ENCODE results near the gene SLC35E4. TPM values are rescaled to one million over a fixed set of nuclear protein-coding genes. Genes with fewer than 3 reads are reported as not detected.
A peak's percentile ranks its signal among the peaks of the same experiment; 100 is the strongest.

SLC35E4 gene
- total RNA-seq, 1 experiment from 2014 or later, result 5.3 TPM

DNA sequence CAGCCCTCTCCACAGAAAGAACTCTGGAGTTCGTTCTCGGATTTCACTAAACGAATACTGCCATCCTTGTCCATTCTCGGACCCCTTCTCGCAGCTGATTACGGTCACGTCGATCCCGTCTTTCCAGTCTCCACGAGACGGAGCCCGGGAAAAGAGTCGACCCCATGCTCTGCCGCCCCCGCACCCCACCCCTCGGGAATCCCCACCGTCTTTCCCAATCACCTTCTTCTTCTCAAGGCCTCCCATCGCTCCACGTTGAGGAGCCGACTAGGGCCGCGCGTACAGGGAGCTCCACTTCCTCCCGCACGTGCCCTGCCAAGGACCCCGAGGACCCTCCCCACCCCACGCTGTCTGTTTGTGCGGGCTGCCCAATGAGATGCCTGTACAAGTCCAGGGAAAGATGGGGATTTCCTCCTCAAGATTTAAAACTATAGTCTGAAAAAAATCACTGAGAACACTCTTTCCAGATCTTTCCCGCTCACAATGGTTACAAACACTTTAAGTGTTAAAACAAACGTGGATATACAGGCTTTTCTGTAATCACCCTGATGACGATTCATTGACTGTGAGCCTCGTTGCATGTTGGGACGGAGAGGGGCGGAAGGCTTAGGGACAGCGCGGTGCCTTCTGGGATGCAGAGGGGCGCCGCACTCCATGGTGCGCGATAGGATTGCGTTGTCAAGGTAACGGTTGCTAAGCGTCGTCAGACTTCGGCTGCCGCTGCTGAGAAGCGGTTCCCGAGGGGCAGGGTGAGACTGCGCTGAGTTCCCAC is 43.8 kb upstream of the SLC35E4 start, which contains the start of gene PES1 (continued):
- TF ChIP-seq, protein P1, sequence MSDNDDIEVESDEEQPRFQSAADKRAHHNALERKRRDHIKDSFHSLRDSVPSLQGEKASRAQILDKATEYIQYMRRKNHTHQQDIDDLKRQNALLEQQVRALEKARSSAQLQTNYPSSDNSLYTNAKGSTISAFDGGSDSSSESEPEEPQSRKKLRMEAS (CRISPR knock-in tag; IDR thresholded peaks at IDR 0.05), result peak; percentile 94
- TF ChIP-seq NR1H2 (CRISPR knock-in tag; IDR thresholded peaks at IDR 0.05), result no peak
- no peak for TF ChIP-seq CREB1 (CRISPR knock-in tag; IDR thresholded peaks at IDR 0.05)
- no peak for TF ChIP-seq ZNF416 (CRISPR knock-in tag; IDR thresholded peaks at IDR 0.05)
- TF ChIP-seq, protein P2, sequence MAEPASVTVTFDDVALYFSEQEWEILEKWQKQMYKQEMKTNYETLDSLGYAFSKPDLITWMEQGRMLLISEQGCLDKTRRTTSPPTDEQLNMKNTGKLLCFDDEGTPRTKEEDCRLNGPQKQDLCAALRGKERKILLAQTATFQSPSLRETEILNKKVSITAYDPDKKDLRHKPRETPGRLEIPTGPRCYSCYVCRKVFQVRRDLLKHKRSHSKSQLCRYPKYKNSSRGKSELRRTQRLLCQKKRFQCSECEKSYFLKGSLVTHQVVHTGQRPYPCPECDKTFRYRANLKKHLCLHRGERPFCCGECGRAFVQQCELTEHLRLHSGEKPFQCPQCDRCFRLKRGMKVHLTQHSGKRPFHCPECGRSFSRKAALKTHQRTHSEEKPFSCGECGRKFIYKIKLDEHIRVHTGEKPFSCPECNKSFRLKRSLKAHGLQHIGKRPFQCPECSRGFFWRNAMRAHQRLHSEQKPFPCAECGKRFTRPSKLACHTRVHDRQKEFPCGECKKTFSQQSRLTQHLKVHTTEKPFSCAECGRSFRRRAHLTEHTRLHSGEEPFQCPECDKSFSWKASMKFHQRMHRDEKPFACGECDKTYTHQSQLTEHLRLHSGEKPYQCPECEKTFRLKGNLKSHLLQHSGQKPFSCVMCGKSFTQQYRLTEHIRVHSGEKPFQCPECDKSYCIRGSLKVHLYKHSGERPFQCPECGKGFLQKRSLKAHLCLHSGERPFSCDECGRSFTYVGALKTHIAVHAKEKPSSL (CRISPR knock-in tag; conservative IDR thresholded peaks at IDR 0.05), result no peak
- TF ChIP-seq IRF2 (CRISPR knock-in tag; IDR thresholded peaks at IDR 0.05; ENCODE audit: borderline replicate concordance, low read depth), result no peak
- TF ChIP-seq SP1 (CRISPR knock-in tag; conservative IDR thresholded peaks at IDR 0.05), result peak; percentile 64; the same call in 1 of the 2 replicates
- no peak for TF ChIP-seq JAZF1 (CRISPR knock-in tag; IDR thresholded peaks at IDR 0.05)
- TF ChIP-seq, protein P3, sequence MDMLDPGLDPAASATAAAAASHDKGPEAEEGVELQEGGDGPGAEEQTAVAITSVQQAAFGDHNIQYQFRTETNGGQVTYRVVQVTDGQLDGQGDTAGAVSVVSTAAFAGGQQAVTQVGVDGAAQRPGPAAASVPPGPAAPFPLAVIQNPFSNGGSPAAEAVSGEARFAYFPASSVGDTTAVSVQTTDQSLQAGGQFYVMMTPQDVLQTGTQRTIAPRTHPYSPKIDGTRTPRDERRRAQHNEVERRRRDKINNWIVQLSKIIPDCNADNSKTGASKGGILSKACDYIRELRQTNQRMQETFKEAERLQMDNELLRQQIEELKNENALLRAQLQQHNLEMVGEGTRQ (CRISPR knock-in tag; IDR thresholded peaks at IDR 0.05), result peak; percentile 83
- TF ChIP-seq, protein P4, sequence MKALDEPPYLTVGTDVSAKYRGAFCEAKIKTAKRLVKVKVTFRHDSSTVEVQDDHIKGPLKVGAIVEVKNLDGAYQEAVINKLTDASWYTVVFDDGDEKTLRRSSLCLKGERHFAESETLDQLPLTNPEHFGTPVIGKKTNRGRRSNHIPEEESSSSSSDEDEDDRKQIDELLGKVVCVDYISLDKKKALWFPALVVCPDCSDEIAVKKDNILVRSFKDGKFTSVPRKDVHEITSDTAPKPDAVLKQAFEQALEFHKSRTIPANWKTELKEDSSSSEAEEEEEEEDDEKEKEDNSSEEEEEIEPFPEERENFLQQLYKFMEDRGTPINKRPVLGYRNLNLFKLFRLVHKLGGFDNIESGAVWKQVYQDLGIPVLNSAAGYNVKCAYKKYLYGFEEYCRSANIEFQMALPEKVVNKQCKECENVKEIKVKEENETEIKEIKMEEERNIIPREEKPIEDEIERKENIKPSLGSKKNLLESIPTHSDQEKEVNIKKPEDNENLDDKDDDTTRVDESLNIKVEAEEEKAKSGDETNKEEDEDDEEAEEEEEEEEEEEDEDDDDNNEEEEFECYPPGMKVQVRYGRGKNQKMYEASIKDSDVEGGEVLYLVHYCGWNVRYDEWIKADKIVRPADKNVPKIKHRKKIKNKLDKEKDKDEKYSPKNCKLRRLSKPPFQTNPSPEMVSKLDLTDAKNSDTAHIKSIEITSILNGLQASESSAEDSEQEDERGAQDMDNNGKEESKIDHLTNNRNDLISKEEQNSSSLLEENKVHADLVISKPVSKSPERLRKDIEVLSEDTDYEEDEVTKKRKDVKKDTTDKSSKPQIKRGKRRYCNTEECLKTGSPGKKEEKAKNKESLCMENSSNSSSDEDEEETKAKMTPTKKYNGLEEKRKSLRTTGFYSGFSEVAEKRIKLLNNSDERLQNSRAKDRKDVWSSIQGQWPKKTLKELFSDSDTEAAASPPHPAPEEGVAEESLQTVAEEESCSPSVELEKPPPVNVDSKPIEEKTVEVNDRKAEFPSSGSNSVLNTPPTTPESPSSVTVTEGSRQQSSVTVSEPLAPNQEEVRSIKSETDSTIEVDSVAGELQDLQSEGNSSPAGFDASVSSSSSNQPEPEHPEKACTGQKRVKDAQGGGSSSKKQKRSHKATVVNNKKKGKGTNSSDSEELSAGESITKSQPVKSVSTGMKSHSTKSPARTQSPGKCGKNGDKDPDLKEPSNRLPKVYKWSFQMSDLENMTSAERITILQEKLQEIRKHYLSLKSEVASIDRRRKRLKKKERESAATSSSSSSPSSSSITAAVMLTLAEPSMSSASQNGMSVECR (CRISPR knock-in tag; IDR thresholded peaks at IDR 0.05; ENCODE audit: borderline replicate concordance), result peak; percentile 80; the same call in 1 of the 2 replicates
- TF ChIP-seq GABPB1 (CRISPR knock-in tag; IDR thresholded peaks at IDR 0.05), result no peak
- TF ChIP-seq, protein P5, sequence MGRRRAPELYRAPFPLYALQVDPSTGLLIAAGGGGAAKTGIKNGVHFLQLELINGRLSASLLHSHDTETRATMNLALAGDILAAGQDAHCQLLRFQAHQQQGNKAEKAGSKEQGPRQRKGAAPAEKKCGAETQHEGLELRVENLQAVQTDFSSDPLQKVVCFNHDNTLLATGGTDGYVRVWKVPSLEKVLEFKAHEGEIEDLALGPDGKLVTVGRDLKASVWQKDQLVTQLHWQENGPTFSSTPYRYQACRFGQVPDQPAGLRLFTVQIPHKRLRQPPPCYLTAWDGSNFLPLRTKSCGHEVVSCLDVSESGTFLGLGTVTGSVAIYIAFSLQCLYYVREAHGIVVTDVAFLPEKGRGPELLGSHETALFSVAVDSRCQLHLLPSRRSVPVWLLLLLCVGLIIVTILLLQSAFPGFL (CRISPR knock-in tag; IDR thresholded peaks at IDR 0.05; ENCODE audit: borderline replicate concordance), result no peak
- TF ChIP-seq, protein P6, sequence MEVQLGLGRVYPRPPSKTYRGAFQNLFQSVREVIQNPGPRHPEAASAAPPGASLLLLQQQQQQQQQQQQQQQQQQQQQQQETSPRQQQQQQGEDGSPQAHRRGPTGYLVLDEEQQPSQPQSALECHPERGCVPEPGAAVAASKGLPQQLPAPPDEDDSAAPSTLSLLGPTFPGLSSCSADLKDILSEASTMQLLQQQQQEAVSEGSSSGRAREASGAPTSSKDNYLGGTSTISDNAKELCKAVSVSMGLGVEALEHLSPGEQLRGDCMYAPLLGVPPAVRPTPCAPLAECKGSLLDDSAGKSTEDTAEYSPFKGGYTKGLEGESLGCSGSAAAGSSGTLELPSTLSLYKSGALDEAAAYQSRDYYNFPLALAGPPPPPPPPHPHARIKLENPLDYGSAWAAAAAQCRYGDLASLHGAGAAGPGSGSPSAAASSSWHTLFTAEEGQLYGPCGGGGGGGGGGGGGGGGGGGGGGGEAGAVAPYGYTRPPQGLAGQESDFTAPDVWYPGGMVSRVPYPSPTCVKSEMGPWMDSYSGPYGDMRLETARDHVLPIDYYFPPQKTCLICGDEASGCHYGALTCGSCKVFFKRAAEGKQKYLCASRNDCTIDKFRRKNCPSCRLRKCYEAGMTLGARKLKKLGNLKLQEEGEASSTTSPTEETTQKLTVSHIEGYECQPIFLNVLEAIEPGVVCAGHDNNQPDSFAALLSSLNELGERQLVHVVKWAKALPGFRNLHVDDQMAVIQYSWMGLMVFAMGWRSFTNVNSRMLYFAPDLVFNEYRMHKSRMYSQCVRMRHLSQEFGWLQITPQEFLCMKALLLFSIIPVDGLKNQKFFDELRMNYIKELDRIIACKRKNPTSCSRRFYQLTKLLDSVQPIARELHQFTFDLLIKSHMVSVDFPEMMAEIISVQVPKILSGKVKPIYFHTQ (CRISPR knock-in tag; IDR thresholded peaks at IDR 0.05), result no peak
- TF ChIP-seq, protein P7, sequence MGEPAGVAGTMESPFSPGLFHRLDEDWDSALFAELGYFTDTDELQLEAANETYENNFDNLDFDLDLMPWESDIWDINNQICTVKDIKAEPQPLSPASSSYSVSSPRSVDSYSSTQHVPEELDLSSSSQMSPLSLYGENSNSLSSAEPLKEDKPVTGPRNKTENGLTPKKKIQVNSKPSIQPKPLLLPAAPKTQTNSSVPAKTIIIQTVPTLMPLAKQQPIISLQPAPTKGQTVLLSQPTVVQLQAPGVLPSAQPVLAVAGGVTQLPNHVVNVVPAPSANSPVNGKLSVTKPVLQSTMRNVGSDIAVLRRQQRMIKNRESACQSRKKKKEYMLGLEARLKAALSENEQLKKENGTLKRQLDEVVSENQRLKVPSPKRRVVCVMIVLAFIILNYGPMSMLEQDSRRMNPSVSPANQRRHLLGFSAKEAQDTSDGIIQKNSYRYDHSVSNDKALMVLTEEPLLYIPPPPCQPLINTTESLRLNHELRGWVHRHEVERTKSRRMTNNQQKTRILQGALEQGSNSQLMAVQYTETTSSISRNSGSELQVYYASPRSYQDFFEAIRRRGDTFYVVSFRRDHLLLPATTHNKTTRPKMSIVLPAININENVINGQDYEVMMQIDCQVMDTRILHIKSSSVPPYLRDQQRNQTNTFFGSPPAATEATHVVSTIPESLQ (CRISPR knock-in tag; IDR thresholded peaks at IDR 0.05), result no peak
- TF ChIP-seq CBFB (CRISPR knock-in tag; IDR thresholded peaks at IDR 0.05; ENCODE audit: low read depth), result no peak
- peak; percentile 68; the same call in 1 of the 2 replicates for TF ChIP-seq TEAD1 (CRISPR knock-in tag; IDR thresholded peaks at IDR 0.05)

Measured in WTC11 (cell line).